Sigmoid colon (tissue), 4 donors: ENCODE data around the gene NELFE.
"Not testable (repeated sequence)": the region's sequence is repeated elsewhere in the genome, so short reads cannot be mapped to it uniquely, and the experiment has no call there.

Experiments
- POLR2A ChIP-seq, 2 donors: fragments of 450-650 bp; IDR thresholded peaks; one replicate each; pipeline ENCODE4 v1.6.1; 2016; ENCODE audit warnings: antibody characterized with exemption in 2 of 2, mild to moderate bottlenecking in 2 of 2, moderate library complexity in 2 of 2
- POLR2AphosphoS5 ChIP-seq, 4 donors: sonication (generic); formaldehyde crosslinking; IDR thresholded peaks; one replicate each; pipeline ENCODE4 v1.6.1; 2017; ENCODE audit warnings: antibody characterized with exemption in 4 of 4

- TF ChIP-seq POLR2AphosphoS5, POLR2A (IDR thresholded peaks at IDR 0.05): not testable (repeated sequence)
Measured at GRCh38 chr6:31932137-31932536, 26.6 kb downstream of the NELFE start.
